NOMO-1 treated with DMSO at 0.1 percent for 48 hours (cell line): ENCODE results near the gene JARID2.
A peak's percentile ranks its signal among the peaks of the same experiment; 100 is the strongest.
"Not testable (repeated sequence)": the region's sequence is repeated elsewhere in the genome, so short reads cannot be mapped to it uniquely, and the experiment has no call there.

Source experiments
- DNase-seq: peaks from one replicate; lab custom pipeline; 2025; ENCODE audit not compliant: unreplicated experiment; lab: John Stamatoyannopoulos, UW

The JARID2 gene

GRCh38 chr6:15413466-15414234 lies 167.8 kb downstream of the JARID2 start:
- no peak for DNase-seq

- no peak for DNase-seq
Observed at GRCh38 chr6:15414235-15414612, 168.4 kb downstream of the JARID2 start.

GRCh38 chr6:15415622-15416021 lies 169.8 kb downstream of the JARID2 start:
- DNase-seq, result not testable (repeated sequence)

GRCh38 chr6:15416932-15417509 lies 171.2 kb downstream of the JARID2 start:
- DNase-seq, result no peak

- no peak for DNase-seq
Observed at GRCh38 chr6:15417811-15418210, 171.9 kb downstream of the JARID2 start.

GRCh38 chr6:15419493-15419892 lies 173.6 kb downstream of the JARID2 start:
- no peak for DNase-seq

- DNase-seq, result peak; percentile 87
Observed at GRCh38 chr6:15420959-15421438, 175.1 kb downstream of the JARID2 start.

- DNase-seq, result no peak
Observed at GRCh38 chr6:15421945-15422733, 176.3 kb downstream of the JARID2 start.

GRCh38 chr6:15423286-15423993 lies 177.6 kb downstream of the JARID2 start:
- no peak for DNase-seq

- no peak for DNase-seq
Observed at GRCh38 chr6:15425947-15426346, 180.1 kb downstream of the JARID2 start.

- no peak for DNase-seq
Observed at GRCh38 chr6:15426395-15426794, 180.5 kb downstream of the JARID2 start.

GRCh38 chr6:15426901-15427300 lies 181.0 kb downstream of the JARID2 start:
- DNase-seq, result peak; percentile 52

- peak; percentile 79 for DNase-seq
Observed at GRCh38 chr6:15427331-15428070, 181.6 kb downstream of the JARID2 start.

GRCh38 chr6:15429141-15430110 lies 183.6 kb downstream of the JARID2 start:
- peak; percentile 64 for DNase-seq

- no peak for DNase-seq
Observed at GRCh38 chr6:15430186-15430585, 184.3 kb downstream of the JARID2 start.

- no peak for DNase-seq
Observed at GRCh38 chr6:15430931-15431405, 185.1 kb downstream of the JARID2 start.

GRCh38 chr6:15431762-15432483 lies 186.1 kb downstream of the JARID2 start:
- DNase-seq, result no peak

- no peak for DNase-seq
Observed at GRCh38 chr6:15433511-15433861, 187.6 kb downstream of the JARID2 start.

GRCh38 chr6:15434263-15434662 lies 188.4 kb downstream of the JARID2 start:
- DNase-seq, result no peak
